NB4 (cell line): ENCODE measurements around the gene SBSN.

ENCODE experiments used
- POLR2A ChIP-seq: IDR thresholded peaks from 2 replicates; pipeline ENCODE4 v1.6.1; 2011; ENCODE audit warnings: mild to moderate bottlenecking; ENCODE audit not compliant: insufficient read length; ENCODE audit errors: extremely low read depth
- TF ChIP-seq, protein P1 (sequence below): IDR thresholded peaks from one replicate; pipeline ENCODE4 v1.5.1; 2012; ENCODE audit warnings: low read depth, low read length

GRCh38 chr19:35560677-35561076 is 32.6 kb upstream of the SBSN start:
- TF ChIP-seq, protein P1, sequence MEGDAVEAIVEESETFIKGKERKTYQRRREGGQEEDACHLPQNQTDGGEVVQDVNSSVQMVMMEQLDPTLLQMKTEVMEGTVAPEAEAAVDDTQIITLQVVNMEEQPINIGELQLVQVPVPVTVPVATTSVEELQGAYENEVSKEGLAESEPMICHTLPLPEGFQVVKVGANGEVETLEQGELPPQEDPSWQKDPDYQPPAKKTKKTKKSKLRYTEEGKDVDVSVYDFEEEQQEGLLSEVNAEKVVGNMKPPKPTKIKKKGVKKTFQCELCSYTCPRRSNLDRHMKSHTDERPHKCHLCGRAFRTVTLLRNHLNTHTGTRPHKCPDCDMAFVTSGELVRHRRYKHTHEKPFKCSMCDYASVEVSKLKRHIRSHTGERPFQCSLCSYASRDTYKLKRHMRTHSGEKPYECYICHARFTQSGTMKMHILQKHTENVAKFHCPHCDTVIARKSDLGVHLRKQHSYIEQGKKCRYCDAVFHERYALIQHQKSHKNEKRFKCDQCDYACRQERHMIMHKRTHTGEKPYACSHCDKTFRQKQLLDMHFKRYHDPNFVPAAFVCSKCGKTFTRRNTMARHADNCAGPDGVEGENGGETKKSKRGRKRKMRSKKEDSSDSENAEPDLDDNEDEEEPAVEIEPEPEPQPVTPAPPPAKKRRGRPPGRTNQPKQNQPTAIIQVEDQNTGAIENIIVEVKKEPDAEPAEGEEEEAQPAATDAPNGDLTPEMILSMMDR, result no peak
- no peak for TF ChIP-seq POLR2A
